PC-9 (cell line): Measurements from ENCODE around the gene EEF1A1.

Experiments used
- EZH2 ChIP-seq: fragments of 200-600 bp; sonication (generic); IDR thresholded peaks from 2 replicates; pipeline ENCODE4 v1.8.0; 2017; ENCODE audit warnings: antibody characterized with exemption, low read depth
- TF ChIP-seq, protein P1 (sequence below): fragments of 200-600 bp; sonication (generic); conservative IDR thresholded peaks from 2 replicates; pipeline ENCODE4 v1.6.1; 2017; ENCODE audit warnings: mixed run types, antibody characterized with exemption, mild to moderate bottlenecking, moderate library complexity

DNA sequence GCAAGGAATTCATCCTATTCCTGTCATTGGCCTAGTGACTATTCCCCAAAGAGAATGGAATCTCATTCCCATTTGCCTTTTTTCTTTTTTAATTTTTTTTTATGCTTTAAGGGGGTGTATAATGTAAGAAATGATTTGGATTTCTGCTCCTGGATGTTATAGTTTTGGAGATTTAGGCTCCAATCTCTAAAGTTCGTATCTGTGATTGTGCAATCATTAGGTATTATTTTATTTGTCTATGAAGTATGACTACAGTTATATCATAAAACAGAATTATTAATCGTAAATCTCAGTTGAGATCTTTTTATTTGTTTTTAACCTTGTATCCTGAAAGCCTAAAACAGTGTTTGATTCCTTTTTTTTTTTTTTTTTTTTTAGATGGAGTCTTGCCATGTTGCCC, 41.7 kb upstream of the EEF1A1 start:
- TF ChIP-seq, protein P1, sequence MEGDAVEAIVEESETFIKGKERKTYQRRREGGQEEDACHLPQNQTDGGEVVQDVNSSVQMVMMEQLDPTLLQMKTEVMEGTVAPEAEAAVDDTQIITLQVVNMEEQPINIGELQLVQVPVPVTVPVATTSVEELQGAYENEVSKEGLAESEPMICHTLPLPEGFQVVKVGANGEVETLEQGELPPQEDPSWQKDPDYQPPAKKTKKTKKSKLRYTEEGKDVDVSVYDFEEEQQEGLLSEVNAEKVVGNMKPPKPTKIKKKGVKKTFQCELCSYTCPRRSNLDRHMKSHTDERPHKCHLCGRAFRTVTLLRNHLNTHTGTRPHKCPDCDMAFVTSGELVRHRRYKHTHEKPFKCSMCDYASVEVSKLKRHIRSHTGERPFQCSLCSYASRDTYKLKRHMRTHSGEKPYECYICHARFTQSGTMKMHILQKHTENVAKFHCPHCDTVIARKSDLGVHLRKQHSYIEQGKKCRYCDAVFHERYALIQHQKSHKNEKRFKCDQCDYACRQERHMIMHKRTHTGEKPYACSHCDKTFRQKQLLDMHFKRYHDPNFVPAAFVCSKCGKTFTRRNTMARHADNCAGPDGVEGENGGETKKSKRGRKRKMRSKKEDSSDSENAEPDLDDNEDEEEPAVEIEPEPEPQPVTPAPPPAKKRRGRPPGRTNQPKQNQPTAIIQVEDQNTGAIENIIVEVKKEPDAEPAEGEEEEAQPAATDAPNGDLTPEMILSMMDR: no peak
- TF ChIP-seq EZH2: no peak
